ENCODE data around the gene PCLO.
"Not testable (repeated sequence)": the region's sequence is repeated elsewhere in the genome, so short reads cannot be mapped to it uniquely, and the experiment has no call there.

Gene PCLO

GRCh38 chr7:82723411-82723810 lies 439.3 kb downstream of the PCLO start:
- DNase-seq = no peak

- no peak for DNase-seq
Measured at GRCh38 chr7:82722946-82723345, 439.7 kb downstream of the PCLO start.

- no peak for DNase-seq
Measured at GRCh38 chr7:82715344-82715743, 447.3 kb downstream of the PCLO start.

- no peak for DNase-seq
Measured at GRCh38 chr7:82714883-82715282, 447.8 kb downstream of the PCLO start.

- no peak for DNase-seq
Measured at GRCh38 chr7:82713506-82713905, 449.2 kb downstream of the PCLO start.

GRCh38 chr7:82706344-82706743 lies 456.3 kb downstream of the PCLO start:
- not testable (repeated sequence) for DNase-seq

- no peak for DNase-seq
Measured at GRCh38 chr7:82705517-82706260, 457.0 kb downstream of the PCLO start.

- DNase-seq = no peak
Measured at GRCh38 chr7:82704121-82704520, 458.6 kb downstream of the PCLO start.
